PC-9 (cell line): ENCODE results near the gene S100PBP.

Source experiments
- EZH2 ChIP-seq: fragments of 200-600 bp; sonication (generic); IDR thresholded peaks from 2 replicates; pipeline ENCODE4 v1.8.0; 2017; ENCODE audit warnings: antibody characterized with exemption, low read depth
- TF ChIP-seq, protein P1 (sequence below): fragments of 200-600 bp; sonication (generic); conservative IDR thresholded peaks from 2 replicates; pipeline ENCODE4 v1.6.1; 2017; ENCODE audit warnings: mixed run types, antibody characterized with exemption, mild to moderate bottlenecking, moderate library complexity

GRCh38 chr1:32894681-32895080 lies 77.2 kb downstream of the S100PBP start:
- TF ChIP-seq, protein P1, sequence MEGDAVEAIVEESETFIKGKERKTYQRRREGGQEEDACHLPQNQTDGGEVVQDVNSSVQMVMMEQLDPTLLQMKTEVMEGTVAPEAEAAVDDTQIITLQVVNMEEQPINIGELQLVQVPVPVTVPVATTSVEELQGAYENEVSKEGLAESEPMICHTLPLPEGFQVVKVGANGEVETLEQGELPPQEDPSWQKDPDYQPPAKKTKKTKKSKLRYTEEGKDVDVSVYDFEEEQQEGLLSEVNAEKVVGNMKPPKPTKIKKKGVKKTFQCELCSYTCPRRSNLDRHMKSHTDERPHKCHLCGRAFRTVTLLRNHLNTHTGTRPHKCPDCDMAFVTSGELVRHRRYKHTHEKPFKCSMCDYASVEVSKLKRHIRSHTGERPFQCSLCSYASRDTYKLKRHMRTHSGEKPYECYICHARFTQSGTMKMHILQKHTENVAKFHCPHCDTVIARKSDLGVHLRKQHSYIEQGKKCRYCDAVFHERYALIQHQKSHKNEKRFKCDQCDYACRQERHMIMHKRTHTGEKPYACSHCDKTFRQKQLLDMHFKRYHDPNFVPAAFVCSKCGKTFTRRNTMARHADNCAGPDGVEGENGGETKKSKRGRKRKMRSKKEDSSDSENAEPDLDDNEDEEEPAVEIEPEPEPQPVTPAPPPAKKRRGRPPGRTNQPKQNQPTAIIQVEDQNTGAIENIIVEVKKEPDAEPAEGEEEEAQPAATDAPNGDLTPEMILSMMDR, result no peak
- TF ChIP-seq EZH2, result no peak
